ENCODE results near the gene ST3GAL4.
A peak's percentile ranks its signal among the peaks of the same experiment; 100 is the strongest.

Gene ST3GAL4

DNA sequence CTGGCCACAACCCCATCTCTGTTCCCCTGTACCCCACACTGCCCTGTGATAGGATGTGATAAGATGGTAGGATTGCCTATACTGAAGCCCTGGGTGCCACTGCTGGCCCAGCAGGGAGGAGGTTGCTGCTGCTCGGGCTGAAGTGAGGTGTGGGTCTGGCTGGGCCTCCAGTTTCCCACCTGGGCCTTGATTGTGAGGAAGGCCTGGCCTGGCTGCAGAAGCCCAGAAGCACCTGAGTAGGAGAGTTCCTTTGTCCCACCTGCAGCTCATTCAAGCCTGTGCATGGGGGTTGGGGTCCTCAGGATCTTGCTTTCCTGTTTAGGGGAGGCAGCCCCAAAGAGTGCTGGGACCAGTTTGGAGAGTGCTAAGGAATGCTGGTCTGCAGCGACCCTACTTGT, 3.3 kb downstream of the ST3GAL4 start:
- Histone ChIP-seq H3K36me3 (ENCODE audit: low read depth) (peaks cover 17% of the 10 kb centered on the region), H3K4me1 (ENCODE audit: insufficient read depth, poor library complexity, severe bottlenecking) (peaks cover 9% of the 10 kb centered on the region), H3K9me3 (ENCODE audit: severe bottlenecking) (no peaks in the 10 kb centered on the region), H3K27ac (ENCODE audit: poor library complexity, severe bottlenecking) (no peak overlapping the region), H3K4me3 (ENCODE audit: severe bottlenecking) (no peak overlapping the region), H3K27me3 (ENCODE audit: insufficient read depth, poor library complexity, severe bottlenecking) (no peaks in the 10 kb centered on the region)
- no peak for TF ChIP-seq CTCF (IDR thresholded peaks at IDR 0.05; ENCODE audit: poor library complexity, severe bottlenecking)
- ATAC-seq (ENCODE audit: low read depth) (no peak), DNase-seq (ENCODE audit: low spot score) (no peak)

DNA sequence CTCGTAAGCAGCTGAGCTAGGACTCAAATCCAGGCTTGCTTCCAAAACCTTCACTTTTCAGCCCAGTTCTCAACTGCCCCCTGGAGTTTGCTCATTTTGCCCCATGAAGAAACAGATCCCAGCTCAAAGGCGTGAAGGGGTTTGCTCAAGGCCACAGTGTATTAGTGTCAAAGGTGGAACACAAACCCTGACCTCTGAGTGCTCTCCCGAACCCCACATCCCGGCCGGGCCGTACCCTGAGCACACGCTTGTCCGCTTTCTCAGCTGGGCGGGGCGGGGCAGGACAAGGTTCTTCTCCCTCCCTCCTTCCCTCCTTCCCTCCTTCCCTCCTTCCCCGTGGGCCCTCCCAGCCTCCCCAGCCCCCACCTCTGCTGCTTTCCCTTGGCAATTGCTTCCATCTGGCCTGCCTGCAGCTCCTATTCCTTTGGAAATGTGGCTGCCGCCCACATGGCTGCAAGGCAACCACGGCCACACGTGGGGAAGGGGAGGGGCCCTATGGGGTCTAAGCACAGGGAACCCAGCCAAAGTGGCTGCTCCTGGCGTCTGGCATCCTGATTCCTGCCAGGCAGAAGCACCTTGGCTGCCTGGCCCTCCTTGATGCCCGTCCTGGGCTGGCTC, 4.1 kb downstream of the ST3GAL4 start:
- Histone ChIP-seq H3K36me3 (ENCODE audit: low read depth) (peaks cover 12% of the 10 kb centered on the region; the same call in 1 of the 2 replicates), H3K27me3 (ENCODE audit: insufficient read depth, poor library complexity, severe bottlenecking) (no peaks in the 10 kb centered on the region), H3K9me3 (ENCODE audit: severe bottlenecking) (no peaks in the 10 kb centered on the region), H3K27ac (ENCODE audit: poor library complexity, severe bottlenecking) (peak overlapping the region; percentile 39), H3K4me3 (ENCODE audit: severe bottlenecking) (no peak overlapping the region), H3K4me1 (ENCODE audit: insufficient read depth, poor library complexity, severe bottlenecking) (peaks cover 1% of the 10 kb centered on the region)
- no peak for ATAC-seq (ENCODE audit: low read depth)
- TF ChIP-seq CTCF (IDR thresholded peaks at IDR 0.05; ENCODE audit: poor library complexity, severe bottlenecking) = no peak
- DNase-seq (ENCODE audit: low spot score) = peak; percentile 57

GRCh38 chr11:126360049-126360446, 4.6 kb downstream of the ST3GAL4 start:
- DNase-seq (ENCODE audit: low spot score) (no peak), ATAC-seq (ENCODE audit: low read depth) (no peak)
- H3K36me3 ChIP-seq (ENCODE audit: low read depth) = peaks cover 12% of the 10 kb centered on the region; the same call in 1 of the 2 replicates
- H3K27ac ChIP-seq (ENCODE audit: poor library complexity, severe bottlenecking) = peak overlapping the region; percentile 39
- TF ChIP-seq CTCF (IDR thresholded peaks at IDR 0.05; ENCODE audit: poor library complexity, severe bottlenecking) = no peak
- no peaks in the 10 kb centered on the region for H3K9me3 ChIP-seq (ENCODE audit: severe bottlenecking)
- no peak overlapping the region for H3K4me3 ChIP-seq (ENCODE audit: severe bottlenecking)
- H3K4me1 ChIP-seq (ENCODE audit: insufficient read depth, poor library complexity, severe bottlenecking) = no peaks in the 10 kb centered on the region
- H3K27me3 ChIP-seq (ENCODE audit: insufficient read depth, poor library complexity, severe bottlenecking) = no peaks in the 10 kb centered on the region

- Histone ChIP-seq H3K27ac (ENCODE audit: poor library complexity, severe bottlenecking) (peak overlapping the region; percentile 39), H3K27me3 (ENCODE audit: insufficient read depth, poor library complexity, severe bottlenecking) (no peaks in the 10 kb centered on the region), H3K36me3 (ENCODE audit: low read depth) (peaks cover 12% of the 10 kb centered on the region; the same call in 1 of the 2 replicates), H3K4me3 (ENCODE audit: severe bottlenecking) (no peak overlapping the region), H3K9me3 (ENCODE audit: severe bottlenecking) (no peaks in the 10 kb centered on the region), H3K4me1 (ENCODE audit: insufficient read depth, poor library complexity, severe bottlenecking) (no peaks in the 10 kb centered on the region)
- no peak for ATAC-seq (ENCODE audit: low read depth)
- TF ChIP-seq CTCF (IDR thresholded peaks at IDR 0.05; ENCODE audit: poor library complexity, severe bottlenecking) = no peak
- DNase-seq (ENCODE audit: low spot score) = no peak
Observed at GRCh38 chr11:126361400-126361799, 5.9 kb downstream of the ST3GAL4 start.

DNA sequence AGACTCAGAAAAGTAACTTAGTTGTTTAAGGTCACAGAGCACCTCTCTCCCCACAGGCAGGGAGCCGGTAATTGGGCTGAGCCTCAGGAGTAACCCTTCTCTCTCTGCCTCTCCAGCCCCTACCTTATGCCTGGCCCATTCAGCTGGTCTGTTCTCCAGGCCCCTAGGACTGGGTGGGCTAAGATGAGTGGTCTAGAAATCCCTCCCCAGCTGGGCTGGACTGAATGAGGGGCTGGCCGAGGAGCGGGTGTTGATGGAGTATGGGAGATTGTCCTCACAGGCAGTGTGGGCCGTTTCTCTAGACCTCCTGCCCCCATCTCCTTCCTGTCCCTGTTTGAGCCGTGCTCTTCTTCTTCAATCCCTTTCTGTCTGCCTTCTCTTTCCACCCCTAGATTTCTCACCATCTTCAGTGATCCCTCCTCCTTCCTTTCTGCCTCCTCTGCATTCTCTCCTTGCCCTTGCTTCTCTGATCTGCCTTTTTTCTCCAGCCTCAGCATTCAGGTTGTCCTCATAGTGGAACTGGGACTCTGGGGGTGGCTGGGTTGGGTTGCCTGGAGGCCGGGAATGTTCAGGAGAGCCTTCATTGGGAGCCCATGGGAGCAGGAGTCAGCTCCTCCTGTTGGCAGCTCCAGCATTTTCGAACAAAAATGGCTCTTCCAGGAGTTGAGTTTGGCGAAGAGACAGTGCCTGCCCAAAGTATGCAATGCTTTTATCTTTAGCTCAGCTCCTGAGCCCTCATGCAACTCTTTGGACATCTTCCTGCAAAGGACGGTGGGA, 7.6 kb downstream of the ST3GAL4 start:
- H3K4me3 ChIP-seq (ENCODE audit: severe bottlenecking) = no peak overlapping the region
- H3K27me3 ChIP-seq (ENCODE audit: insufficient read depth, poor library complexity, severe bottlenecking) = no peaks in the 10 kb centered on the region
- peaks cover 12% of the 10 kb centered on the region; the same call in 1 of the 2 replicates for H3K36me3 ChIP-seq (ENCODE audit: low read depth)
- no peak for TF ChIP-seq CTCF (IDR thresholded peaks at IDR 0.05; ENCODE audit: poor library complexity, severe bottlenecking)
- DNase-seq (ENCODE audit: low spot score) = no peak
- H3K4me1 ChIP-seq (ENCODE audit: insufficient read depth, poor library complexity, severe bottlenecking) = no peaks in the 10 kb centered on the region
- H3K27ac ChIP-seq (ENCODE audit: poor library complexity, severe bottlenecking) = no peak overlapping the region
- no peak for ATAC-seq (ENCODE audit: low read depth)
- no peaks in the 10 kb centered on the region for H3K9me3 ChIP-seq (ENCODE audit: severe bottlenecking)
